A673 (cell line): ENCODE data around the gene PAK5.

Source experiments
- EZH2 ChIP-seq: fragments of 200-600 bp; sonication (generic); IDR thresholded peaks from 2 replicates; pipeline ENCODE4 v1.6.1; 2017; ENCODE audit warnings: borderline replicate concordance, low read depth, mild to moderate bottlenecking, mixed read lengths, antibody characterized with exemption, low read length; ENCODE audit not compliant: poor library complexity, severe bottlenecking
- TF ChIP-seq, protein P1 (sequence below): fragments of 300-800, 200-600 bp; sonication (generic); conservative IDR thresholded peaks from 2 replicates; pipeline ENCODE4 v1.5.1; 2017; ENCODE audit warnings: low read depth, mild to moderate bottlenecking, antibody characterized with exemption, low read length, moderate library complexity, mixed read lengths

DNA sequence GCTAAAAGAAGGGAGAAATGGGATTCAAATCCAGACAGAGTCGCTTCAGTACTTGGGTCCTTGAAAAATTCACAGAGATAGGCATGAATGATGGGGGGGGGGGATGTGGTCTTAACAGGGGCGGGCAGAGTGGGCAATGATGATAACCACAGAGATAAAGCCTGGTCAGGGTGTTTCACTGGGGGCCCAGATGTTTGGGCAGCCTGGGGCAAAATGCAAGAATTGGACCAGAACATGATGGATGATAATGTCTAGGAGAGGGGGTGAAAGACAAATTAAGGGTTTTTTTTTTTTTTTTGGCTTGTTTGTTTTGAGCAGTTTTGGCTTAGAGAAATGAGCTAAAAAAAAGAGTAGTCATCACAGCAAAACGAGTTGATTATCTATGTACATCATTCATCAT, 267.1 kb downstream of the PAK5 start:
- no peak for TF ChIP-seq EZH2
- TF ChIP-seq, protein P1, sequence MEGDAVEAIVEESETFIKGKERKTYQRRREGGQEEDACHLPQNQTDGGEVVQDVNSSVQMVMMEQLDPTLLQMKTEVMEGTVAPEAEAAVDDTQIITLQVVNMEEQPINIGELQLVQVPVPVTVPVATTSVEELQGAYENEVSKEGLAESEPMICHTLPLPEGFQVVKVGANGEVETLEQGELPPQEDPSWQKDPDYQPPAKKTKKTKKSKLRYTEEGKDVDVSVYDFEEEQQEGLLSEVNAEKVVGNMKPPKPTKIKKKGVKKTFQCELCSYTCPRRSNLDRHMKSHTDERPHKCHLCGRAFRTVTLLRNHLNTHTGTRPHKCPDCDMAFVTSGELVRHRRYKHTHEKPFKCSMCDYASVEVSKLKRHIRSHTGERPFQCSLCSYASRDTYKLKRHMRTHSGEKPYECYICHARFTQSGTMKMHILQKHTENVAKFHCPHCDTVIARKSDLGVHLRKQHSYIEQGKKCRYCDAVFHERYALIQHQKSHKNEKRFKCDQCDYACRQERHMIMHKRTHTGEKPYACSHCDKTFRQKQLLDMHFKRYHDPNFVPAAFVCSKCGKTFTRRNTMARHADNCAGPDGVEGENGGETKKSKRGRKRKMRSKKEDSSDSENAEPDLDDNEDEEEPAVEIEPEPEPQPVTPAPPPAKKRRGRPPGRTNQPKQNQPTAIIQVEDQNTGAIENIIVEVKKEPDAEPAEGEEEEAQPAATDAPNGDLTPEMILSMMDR, result no peak
